ENCODE results near the gene CCNI2.

Gene CCNI2

DNA sequence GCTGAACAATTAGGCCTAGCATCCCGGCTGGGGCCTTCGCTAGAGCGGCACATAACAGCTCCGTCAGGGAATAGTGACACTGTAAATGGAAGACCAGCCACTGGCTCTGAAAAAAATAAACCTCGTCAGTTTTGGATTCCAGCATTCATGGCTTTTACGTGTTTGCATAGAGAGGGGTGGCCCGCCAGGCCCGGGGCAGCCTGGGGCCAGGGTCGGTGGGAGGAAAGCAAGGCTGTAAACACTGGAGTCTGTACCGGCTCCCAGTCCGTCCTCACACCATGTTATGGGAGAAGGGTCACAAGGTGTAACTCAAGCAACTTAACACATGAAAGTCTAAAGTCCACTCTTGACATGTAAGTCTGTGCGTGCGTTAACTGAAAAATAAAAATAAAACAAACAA, 11.2 kb downstream of the CCNI2 start:
- Histone ChIP-seq H3K9ac (ENCODE audit: low read depth, low read length) (no peak overlapping the region), H3K9me3 (ENCODE audit: control insufficient read depth, insufficient read depth, low read length) (no peaks in the 10 kb centered on the region), H3K36me3 (ENCODE audit: insufficient read depth, low read length) (no peaks in the 10 kb centered on the region), H3K4me1 (ENCODE audit: insufficient read depth, low read length) (no peaks in the 10 kb centered on the region)

DNA sequence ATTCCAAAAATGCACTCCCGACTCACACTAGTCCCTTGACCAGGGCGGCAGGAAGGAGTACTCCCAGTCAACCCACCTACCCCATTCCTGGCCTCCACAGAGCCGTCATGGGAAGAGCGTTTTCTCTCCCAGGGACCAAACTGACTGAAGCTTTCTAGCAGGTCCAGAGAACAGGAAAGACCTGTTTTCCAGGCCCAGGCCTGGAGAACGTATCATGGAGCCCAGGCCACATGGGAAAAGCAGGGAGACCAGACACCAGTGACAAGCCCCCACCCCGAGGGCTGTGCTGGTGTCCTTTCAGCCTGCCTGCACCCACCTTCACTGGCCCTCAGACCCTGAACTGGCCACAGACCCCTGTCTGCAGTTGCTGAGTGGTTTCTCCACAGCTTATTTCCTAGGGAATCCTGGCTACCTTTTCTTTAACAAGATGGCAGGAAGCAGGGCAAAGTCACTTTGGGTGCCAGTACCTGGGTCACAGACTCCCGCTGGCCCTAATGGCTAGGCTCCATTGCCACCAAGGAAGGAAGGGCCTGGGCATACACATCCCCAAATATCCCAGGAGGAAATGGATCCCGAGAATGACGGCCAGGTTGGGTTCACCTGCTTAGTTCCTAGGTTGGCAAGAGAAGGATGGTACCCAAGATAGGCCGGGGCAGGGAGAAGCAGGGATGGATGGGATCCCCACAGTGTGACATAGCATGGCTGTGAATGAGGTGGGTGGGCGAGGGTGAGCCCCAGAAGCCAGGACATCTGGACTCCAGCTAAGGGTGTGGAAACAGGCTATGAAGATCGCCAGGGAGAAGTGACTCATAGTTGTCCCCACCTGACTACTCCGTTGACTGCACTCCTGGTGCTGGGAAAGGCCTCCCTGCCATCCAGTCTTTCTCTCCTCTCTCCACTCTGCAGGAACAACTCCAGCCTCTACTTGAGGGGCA, 12.2 kb downstream of the CCNI2 start:
- H3K9ac ChIP-seq (ENCODE audit: low read depth, low read length) = no peak overlapping the region
- no peaks in the 10 kb centered on the region for H3K4me1 ChIP-seq (ENCODE audit: insufficient read depth, low read length)
- H3K9me3 ChIP-seq (ENCODE audit: control insufficient read depth, insufficient read depth, low read length) = no peaks in the 10 kb centered on the region
- H3K36me3 ChIP-seq (ENCODE audit: insufficient read depth, low read length) = no peaks in the 10 kb centered on the region

DNA sequence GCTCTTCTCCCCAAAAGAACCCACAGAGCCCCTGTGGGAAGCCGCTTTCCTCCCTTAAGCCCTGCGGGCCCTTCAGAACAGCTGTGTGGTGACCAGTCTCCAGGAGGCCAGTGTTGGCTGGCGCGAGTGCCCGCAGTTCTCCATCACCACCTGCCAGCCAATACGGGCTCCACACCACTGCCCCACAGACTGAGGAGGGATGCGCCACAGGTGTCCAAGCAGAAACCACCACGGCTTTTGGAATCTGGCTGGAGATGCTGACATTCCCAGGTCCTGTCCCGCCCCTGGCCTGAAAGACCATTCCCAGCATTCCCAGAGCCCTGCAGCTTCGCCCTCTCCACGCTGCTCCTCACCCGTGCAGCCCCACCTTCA, 12.8 kb downstream of the CCNI2 start:
- no peak overlapping the region for H3K9ac ChIP-seq (ENCODE audit: low read depth, low read length)
- no peaks in the 10 kb centered on the region for H3K4me1 ChIP-seq (ENCODE audit: insufficient read depth, low read length)
- no peaks in the 10 kb centered on the region for H3K9me3 ChIP-seq (ENCODE audit: control insufficient read depth, insufficient read depth, low read length)
- no peaks in the 10 kb centered on the region for H3K36me3 ChIP-seq (ENCODE audit: insufficient read depth, low read length)

DNA sequence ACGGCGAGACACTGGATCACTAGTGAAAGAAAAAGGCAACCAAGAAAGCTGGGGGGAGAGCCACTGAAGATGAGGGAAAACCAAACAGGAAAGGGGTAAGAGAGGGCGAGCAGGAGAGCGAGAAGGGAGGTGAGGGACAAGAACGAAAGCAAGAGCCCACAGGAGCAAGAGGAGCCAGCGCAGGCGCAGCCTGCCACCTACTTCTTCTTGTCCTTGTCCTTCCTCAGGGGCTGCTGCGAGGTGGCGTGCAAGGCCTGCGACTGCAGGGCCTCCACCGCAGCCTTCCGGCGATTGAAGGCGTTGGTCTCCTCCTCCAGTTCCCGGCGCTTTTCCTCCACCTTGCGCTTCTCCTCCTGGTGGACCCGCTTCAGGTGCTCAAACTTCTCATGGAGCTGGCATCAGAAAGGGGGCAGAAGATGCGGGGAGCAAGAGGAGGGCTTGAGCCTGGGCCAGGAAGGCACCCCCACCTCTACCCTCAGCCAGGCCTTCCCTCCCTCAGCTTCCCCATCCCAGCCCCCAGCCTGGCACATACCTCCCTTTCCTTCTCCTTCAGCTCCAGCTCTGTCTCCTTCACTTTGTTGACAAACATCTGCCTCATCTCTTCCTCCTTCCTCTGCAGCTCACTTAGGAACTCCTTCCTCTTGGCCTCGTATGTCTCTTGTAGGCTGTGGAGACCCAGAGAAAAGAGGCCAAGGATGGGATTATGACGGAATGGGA, 13.5 kb downstream of the CCNI2 start:
- Histone ChIP-seq H3K9ac (ENCODE audit: low read depth, low read length) (no peak overlapping the region), H3K4me1 (ENCODE audit: insufficient read depth, low read length) (no peaks in the 10 kb centered on the region), H3K36me3 (ENCODE audit: insufficient read depth, low read length) (no peaks in the 10 kb centered on the region), H3K9me3 (ENCODE audit: control insufficient read depth, insufficient read depth, low read length) (no peaks in the 10 kb centered on the region)

DNA sequence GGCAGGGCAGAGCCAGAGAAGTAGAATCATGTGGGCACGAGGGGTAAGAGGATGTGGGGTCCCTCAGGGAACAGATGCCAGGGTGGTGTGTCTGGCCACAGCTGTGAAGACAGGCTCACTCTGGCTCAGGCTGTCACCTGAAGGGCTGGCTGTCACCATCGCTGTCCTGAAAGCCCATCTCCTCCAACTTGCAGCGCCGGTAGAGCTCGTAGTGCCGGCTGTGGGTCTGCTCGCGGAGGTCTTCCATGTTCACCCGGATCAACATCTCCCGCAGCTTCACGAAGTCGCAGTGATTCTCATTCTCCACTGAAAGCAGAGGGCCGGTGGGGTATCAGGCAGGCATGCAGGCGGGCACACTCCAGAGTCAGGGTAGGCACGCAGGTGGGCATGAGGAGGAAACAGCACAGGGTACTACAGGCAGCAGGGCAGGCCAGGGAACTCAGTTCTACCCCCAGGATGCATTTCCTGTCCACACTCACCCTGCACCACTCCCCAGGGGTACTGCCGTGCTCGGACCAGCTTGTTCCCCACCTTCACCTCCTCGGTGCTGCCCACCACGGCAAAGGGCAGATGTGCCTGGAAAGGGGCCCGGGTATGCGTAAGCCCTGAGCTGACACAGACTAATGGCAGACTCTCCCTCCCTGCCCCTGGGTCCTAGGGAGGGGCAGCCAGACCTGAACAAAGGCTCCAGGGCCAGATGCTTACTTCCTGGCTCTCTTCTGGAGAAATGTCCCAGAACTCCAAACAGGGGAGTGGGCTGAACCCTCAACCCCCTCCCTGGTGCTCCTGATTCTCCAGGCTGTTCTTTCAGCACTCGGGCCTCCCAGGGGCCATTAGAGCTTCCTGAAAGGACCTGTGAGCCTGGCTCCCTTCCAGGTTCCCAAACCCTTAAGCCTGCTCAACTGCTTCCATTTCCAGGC, 14.4 kb downstream of the CCNI2 start:
- Histone ChIP-seq H3K9ac (ENCODE audit: low read depth, low read length) (no peak overlapping the region), H3K9me3 (ENCODE audit: control insufficient read depth, insufficient read depth, low read length) (no peaks in the 10 kb centered on the region), H3K36me3 (ENCODE audit: insufficient read depth, low read length) (no peaks in the 10 kb centered on the region), H3K4me1 (ENCODE audit: insufficient read depth, low read length) (no peaks in the 10 kb centered on the region)

DNA sequence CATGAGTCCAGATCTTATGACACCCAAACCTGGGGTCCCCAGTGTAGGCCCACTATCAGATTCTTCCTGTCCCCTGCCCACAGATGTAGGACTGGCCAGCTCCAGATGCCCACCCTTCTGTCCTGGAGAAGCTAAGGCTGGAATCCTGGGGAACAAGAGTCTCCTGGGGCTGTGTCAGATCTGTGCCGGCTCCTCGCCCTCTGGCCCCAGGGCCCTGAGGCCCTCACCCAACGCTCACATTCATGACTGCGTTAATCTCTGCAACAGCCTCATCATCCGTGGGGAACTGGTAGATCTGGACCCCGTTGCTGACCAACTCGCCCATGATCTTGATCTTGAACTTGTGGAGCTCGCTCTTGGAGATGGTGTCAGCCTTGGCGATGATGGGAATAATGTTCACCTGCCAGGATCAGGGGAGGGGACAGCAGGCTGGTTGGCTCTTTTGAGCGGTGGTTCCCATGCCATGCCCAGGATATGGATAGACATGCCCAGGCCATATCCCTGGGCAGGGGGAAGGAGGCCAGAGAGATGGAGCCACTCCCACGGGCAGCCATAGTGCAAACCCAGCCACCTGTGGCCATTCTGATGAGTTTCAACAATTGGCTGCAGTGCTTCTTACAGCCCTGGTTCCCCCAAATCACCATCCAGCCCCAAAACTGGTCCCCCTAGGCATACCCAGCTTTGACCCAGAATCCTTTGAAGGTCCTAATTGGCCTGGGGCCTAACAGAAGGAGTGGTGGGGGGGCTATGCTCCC, 15.2 kb downstream of the CCNI2 start:
- Histone ChIP-seq H3K4me1 (ENCODE audit: insufficient read depth, low read length) (no peaks in the 10 kb centered on the region), H3K36me3 (ENCODE audit: insufficient read depth, low read length) (no peaks in the 10 kb centered on the region), H3K9ac (ENCODE audit: low read depth, low read length) (no peak overlapping the region), H3K9me3 (ENCODE audit: control insufficient read depth, insufficient read depth, low read length) (no peaks in the 10 kb centered on the region)

DNA sequence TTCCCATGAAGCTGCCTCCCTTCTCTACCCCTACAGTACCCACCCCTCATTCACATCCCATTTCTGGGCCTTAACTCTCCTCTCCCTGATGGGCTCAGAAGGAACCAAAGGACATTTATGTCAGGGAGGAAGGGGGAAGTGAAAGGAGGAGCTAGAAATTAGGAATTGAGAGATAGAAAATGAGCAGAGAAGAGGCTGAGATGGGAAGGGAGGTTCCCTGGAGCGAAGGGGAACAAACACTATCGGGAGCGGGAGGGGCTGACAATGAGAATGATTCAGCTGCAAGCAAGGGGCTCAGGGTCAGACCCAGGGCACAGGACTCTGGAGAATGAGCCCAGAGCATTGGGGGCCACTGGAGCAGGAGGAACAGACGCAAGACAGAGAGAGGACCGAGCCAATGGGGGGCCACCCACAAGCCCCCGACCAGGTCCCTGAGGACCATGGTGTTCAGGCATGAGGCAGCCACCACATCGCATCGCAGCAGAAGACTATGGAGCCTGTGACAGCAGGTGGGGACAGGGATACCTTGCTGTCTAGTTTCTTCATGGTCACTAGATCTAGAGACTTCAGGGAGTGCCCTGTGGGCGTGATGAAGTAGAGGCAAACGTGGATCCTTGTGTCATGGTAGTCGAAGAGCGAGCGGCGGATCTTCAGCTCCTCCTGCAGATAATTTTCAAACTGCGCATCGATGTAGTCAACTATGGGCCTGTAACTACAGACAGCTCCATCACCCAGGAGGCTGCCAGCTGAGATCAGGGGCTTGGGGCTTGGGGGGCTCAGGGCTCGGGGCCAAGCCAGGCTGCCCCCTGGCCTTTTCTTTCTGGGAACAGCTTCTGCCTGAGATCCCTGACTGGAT, 16.2 kb downstream of the CCNI2 start:
- Histone ChIP-seq H3K9ac (ENCODE audit: low read depth, low read length) (no peak overlapping the region), H3K36me3 (ENCODE audit: insufficient read depth, low read length) (no peaks in the 10 kb centered on the region), H3K4me1 (ENCODE audit: insufficient read depth, low read length) (no peaks in the 10 kb centered on the region), H3K9me3 (ENCODE audit: control insufficient read depth, insufficient read depth, low read length) (no peaks in the 10 kb centered on the region)

DNA sequence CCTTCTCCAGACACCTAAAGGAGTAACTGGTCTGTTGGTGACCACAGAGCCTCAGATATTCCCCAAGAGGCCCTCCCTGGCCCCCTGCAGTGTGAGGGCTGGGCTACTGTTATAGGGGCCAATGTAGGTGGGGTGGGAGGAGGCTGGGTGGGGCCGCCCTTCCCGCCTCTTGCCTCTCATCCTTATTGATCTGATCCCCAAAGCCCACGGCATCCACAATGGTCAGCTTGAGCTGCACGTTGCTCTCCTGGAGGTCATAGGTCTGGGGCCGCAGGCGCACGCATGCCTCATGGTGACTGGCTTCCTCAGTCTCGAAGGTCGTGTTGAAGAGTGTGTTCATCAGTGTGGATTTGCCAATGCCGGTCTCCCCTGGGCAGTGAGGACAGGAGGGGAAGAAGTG, 16.8 kb downstream of the CCNI2 start:
- H3K9ac ChIP-seq (ENCODE audit: low read depth, low read length) = no peak overlapping the region
- no peaks in the 10 kb centered on the region for H3K9me3 ChIP-seq (ENCODE audit: control insufficient read depth, insufficient read depth, low read length)
- H3K36me3 ChIP-seq (ENCODE audit: insufficient read depth, low read length) = no peaks in the 10 kb centered on the region
- no peaks in the 10 kb centered on the region for H3K4me1 ChIP-seq (ENCODE audit: insufficient read depth, low read length)

DNA sequence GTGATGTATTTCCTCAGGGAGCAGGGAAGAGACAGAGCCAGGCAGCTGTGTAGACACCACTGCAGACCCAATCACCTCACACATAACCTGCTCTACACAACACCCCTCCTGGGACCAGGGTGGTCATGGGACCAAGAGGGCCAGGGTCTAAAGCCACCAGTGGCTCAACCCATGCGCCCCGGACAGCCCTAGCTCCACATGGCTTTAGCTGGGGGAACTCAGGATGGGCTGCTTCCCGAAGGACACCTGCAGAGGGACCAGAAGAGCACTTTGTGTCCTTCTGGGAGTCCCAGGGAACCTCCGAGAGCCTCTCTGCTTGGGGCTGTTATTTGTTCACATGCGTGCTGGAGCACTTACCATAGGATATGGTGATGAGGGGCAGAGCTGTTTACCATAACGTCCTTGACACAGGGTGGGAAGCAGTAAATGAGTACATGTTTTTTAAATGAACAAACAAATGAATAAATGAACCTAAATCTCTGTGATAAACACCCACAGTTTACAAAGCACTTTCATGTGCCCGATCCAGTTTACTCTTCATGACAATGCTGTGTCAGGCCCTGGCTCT, 17.5 kb downstream of the CCNI2 start:
- no peaks in the 10 kb centered on the region for H3K9me3 ChIP-seq (ENCODE audit: control insufficient read depth, insufficient read depth, low read length)
- H3K36me3 ChIP-seq (ENCODE audit: insufficient read depth, low read length) = no peaks in the 10 kb centered on the region
- H3K9ac ChIP-seq (ENCODE audit: low read depth, low read length) = no peak overlapping the region
- H3K4me1 ChIP-seq (ENCODE audit: insufficient read depth, low read length) = no peaks in the 10 kb centered on the region

DNA sequence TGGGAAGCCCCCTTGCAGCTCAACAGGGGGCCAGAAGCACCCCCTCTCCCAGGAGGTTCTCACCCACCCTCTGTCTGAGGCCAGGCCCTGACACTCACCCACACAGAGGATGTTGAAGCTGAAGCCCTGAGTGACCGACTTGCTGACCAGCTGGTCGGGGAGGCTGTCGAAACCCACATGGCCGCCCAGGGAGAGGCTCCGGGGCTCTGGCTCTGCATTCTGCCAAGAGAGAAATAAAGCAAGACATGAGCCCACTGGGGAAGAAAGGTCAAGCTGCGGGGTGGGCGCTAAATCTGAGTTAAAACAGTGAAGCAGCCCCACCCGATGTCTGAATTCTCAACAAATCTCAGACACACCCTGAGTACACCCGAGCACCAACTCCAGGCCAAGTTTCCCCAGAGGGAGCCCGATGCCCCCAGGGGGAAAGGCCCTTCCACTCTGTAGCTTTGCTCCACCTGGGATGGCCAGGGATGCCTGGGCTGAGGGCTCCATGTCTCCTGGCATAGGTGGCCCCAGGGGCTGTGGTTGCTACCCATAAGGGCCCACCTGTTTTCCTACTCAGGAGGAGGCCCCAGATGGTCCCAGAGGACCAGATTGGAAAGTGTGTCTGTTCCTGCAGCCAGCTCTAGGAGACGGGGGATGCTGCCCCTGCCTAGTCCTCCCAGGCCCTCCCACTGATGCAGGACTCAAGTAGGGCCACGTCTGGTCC, 18.2 kb downstream of the CCNI2 start:
- H3K9me3 ChIP-seq (ENCODE audit: control insufficient read depth, insufficient read depth, low read length) = no peaks in the 10 kb centered on the region
- no peaks in the 10 kb centered on the region for H3K36me3 ChIP-seq (ENCODE audit: insufficient read depth, low read length)
- no peaks in the 10 kb centered on the region for H3K4me1 ChIP-seq (ENCODE audit: insufficient read depth, low read length)
- H3K9ac ChIP-seq (ENCODE audit: low read depth, low read length) = no peak overlapping the region

DNA sequence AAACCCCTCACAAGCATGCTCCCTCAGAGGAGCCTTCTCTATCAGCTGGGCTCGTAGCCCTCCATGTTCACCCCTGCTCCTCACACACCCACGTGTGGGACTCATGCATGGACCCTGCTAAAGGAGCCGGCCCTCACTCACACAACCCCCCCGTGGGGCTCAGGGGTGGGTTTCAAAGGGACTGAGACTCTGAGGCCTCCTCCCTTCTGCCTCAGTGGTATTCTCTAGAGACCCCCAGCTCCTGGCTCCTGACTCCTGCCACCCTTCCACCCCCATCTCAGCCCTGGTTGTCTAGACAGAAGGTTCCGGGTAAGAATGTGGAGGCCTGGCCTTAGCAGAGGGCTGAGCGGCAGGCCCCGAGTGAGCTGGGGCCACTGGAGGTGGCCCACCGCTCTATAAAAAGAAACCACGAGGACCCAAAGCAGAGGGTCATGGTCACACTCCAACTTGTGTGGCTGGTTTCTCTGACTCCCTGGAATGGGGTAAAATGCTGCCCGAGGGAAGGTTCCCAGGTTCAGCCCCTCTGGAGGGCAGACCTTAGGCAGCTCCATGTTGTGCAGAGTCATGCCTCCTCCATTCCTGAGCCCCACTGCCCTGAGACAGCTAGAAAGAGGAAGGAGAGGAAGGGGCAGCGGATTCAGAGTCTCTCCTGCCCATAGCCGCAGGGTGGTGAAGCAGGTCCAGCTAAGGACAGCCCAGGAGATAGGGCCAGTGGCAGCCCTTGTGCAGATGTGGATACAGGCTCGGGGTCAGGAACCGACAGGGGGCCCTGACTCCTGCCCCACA, 19.0 kb downstream of the CCNI2 start:
- peaks cover 3% of the 10 kb centered on the region; the same call in 1 of the 2 replicates for H3K4me1 ChIP-seq (ENCODE audit: insufficient read depth, low read length)
- no peaks in the 10 kb centered on the region for H3K9me3 ChIP-seq (ENCODE audit: control insufficient read depth, insufficient read depth, low read length)
- no peak overlapping the region for H3K9ac ChIP-seq (ENCODE audit: low read depth, low read length)
- no peaks in the 10 kb centered on the region for H3K36me3 ChIP-seq (ENCODE audit: insufficient read depth, low read length)

DNA sequence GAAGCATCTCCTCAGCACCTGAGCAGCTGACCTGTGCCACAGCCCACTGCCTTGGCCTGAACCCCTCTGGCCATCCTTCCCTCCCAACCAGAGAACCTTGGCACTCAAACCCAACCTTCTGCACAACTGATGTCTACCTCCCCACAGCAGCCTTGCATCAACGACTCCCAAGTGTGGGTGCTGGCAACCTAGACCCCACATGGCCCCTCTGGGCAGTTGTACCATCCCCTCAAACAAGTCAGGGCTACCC, 19.5 kb downstream of the CCNI2 start:
- H3K9me3 ChIP-seq (ENCODE audit: control insufficient read depth, insufficient read depth, low read length) = no peaks in the 10 kb centered on the region
- no peaks in the 10 kb centered on the region for H3K36me3 ChIP-seq (ENCODE audit: insufficient read depth, low read length)
- H3K9ac ChIP-seq (ENCODE audit: low read depth, low read length) = no peak overlapping the region

More for the DNA sequence above, 19.5 kb downstream of the CCNI2 start:
- peaks cover 8% of the 10 kb centered on the region for H3K4me1 ChIP-seq (ENCODE audit: insufficient read depth, low read length)

All from ES-I3 (cell line).